ENCODE measurements around the gene TMEM100.

Gene TMEM100

GRCh38 chr17:55722742-55723487 lies at the start of gene TMEM100:
Gene TMEM100 (minus strand): TSS chr17:55722864. CDS start chr17:55721070, 1,794 bp downstream.
- in situ Hi-C loops (cut with MboI; ENCODE audit: low sequenced_read_pairs), result loop anchor here (25.0 kb wide), 1 partner anchor 186 kb away; no protein-coding TSS in a partner anchor

- in situ Hi-C loops (cut with MboI; ENCODE audit: low sequenced_read_pairs), result no loop called here
These were observed 49.4 kb upstream of the TMEM100 start for GRCh38 chr17:55772086-55772485.

- in situ Hi-C loops (cut with MboI; ENCODE audit: low sequenced_read_pairs), result no loop called here
These were observed 47.7 kb upstream of the TMEM100 start for GRCh38 chr17:55770196-55770870.

DNA sequence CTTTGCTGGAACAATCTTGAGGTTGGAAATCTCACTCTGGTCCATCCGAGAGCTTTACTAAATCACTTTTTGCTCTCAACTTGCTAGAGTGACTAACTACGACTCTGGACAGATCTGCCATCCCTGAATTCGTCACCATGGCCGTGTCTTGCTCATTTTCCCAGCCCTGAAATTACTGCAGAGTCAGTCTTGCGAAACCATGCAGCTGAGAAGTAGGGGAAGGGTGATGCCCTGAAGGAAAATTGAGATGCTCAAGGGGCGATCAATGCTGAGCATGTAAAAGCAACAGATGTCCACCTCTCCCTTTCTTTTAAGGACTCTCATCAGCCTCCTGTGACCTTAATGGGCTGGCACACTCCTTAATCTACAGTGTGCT lies 46.9 kb upstream of the TMEM100 start:
- in situ Hi-C loops (cut with MboI; ENCODE audit: low sequenced_read_pairs), result loop anchor here (10.0 kb wide), 1 partner anchor 245 kb away; no protein-coding TSS in a partner anchor

DNA sequence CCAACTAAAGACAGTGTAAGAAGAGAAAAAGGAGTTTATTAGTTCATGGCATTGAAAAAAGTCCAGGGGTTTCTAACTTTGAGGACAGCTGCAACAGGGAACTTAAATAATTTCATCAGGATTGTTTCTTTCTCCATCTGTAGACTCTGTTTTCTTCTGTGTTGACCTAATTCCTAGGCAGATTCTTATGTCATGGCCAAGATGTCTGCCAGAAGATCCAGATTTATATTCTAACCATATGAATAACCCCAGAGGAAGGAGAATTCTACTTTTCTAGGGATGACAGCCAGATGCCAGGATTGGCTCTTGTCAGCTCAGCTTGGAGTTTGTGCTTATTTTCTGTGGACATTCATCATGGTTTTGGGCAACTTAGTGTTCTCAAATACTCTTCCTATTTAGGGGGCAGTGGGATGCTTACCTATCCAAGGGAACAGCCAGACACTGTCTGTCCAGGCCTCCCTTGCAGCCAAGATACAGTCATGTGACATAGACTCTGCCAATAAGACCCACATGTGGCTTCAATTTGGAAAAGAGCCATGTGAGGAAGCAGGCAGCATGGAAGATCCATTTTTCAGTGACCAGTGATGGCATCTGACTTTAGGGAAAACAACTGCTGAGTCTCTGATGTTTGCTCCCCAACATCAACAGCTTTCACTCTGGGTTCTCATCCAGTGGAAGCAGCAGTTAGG lies 46.4 kb upstream of the TMEM100 start:
- in situ Hi-C loops (cut with MboI; ENCODE audit: low sequenced_read_pairs), result loop anchor here (10.0 kb wide), 1 partner anchor 244 kb away; no protein-coding TSS in a partner anchor

GRCh38 chr17:55765472-55765871 lies 42.8 kb upstream of the TMEM100 start:
- in situ Hi-C loops (cut with MboI; ENCODE audit: low sequenced_read_pairs), result loop anchor here (10.0 kb wide), 1 partner anchor 241 kb away; no protein-coding TSS in a partner anchor

DNA sequence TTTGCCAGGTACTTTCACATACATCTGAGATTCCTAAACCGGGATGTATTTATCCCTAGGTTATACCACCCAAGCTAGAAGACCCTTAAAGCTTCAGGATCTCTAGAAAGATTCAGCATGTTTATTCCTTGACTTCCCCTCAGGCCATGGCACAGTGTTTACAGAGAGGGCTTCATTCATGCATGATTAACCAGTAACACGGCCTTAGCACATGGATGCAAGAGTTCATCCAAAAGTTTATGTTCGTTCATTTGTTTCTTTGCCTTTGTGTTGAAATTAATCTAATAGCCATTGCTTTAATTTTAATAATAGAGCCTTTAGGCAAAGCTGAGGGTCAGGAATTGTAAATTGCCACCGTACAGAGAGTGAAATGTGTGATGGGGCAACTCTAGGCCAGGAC lies 41.9 kb upstream of the TMEM100 start:
- in situ Hi-C loops (cut with MboI; ENCODE audit: low sequenced_read_pairs), result loop anchor here (10.0 kb wide), 1 partner anchor 240 kb away; no protein-coding TSS in a partner anchor

GRCh38 chr17:55763856-55764255 lies 41.2 kb upstream of the TMEM100 start:
- in situ Hi-C loops (cut with MboI; ENCODE audit: low sequenced_read_pairs), result loop anchor here (10.0 kb wide), 1 partner anchor 239 kb away; no protein-coding TSS in a partner anchor

DNA sequence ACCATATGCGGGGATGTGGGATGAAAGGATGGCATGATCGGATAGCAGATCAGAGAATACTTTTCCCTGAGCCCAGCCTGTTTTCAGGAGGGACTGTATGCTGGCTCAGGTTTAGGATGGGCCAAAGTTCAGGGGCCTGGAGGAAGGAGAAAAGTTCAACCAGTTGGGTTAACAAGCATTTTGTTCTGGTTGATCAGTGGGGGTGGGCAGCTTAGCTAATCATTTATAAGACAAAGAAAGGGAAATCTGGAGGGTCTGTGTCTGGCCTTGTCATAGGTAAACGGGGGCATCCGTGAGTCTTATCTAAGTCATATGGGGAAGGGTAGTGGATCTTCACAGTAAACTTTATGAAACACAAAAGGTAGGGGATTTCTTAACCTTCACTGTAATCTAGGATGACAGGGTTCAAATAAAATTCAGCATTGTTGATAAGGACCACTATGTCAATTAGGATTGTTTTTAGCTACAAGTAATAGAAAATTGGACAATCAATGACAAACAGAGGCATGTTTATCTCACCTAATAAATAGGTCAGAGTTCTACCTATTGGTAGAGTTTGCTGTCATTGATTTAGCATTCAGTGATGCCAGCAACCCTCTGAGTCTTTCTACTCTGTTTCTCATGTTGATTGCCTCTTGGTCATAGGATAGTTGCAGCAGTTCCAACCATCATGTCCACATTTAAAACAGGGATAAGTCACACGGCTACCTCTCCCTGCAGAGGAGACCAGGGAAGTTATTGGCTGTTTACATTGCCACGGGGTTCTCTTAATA lies 39.6 kb upstream of the TMEM100 start:
- in situ Hi-C loops (cut with MboI; ENCODE audit: low sequenced_read_pairs), result loop anchor here (10.0 kb wide), 1 partner anchor 237 kb away; no protein-coding TSS in a partner anchor

GRCh38 chr17:55760643-55761355 lies 38.1 kb upstream of the TMEM100 start:
- in situ Hi-C loops (cut with MboI; ENCODE audit: low sequenced_read_pairs), result loop anchor here (10.0 kb wide), 1 partner anchor 236 kb away; no protein-coding TSS in a partner anchor

- in situ Hi-C loops (cut with MboI; ENCODE audit: low sequenced_read_pairs), result no loop called here
These were observed 35.5 kb upstream of the TMEM100 start for GRCh38 chr17:55758171-55758570.

GRCh38 chr17:55757659-55758058 lies 35.0 kb upstream of the TMEM100 start:
- in situ Hi-C loops (cut with MboI; ENCODE audit: low sequenced_read_pairs), result no loop called here

GRCh38 chr17:55756689-55757088 lies 34.0 kb upstream of the TMEM100 start:
- in situ Hi-C loops (cut with MboI; ENCODE audit: low sequenced_read_pairs), result no loop called here

DNA sequence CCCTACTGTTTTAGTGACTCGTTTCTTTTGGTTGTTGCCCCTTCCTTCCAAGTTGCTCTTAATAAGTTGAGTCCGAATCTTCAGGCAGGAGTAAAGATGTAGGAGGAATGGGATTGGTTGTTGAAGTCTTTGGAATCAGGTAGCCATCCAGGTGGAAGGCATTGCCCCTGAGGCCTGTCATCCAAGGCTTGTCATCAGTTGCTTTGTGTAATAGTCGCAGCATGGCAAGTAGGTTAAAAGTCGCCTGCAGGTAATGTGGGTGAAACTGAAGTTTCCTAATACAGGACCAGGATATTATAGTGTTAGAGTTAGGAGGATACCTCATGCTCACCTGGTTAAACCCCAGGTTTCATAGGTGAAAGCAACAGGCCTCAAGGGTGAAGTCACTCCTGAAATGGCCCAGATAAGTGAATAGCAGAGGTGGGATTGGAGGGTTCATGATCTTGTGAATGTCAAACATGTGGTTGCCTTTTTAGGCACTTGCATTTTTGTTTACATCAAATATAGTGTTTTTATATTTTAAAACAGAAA lies 29.1 kb upstream of the TMEM100 start:
- in situ Hi-C loops (cut with MboI; ENCODE audit: low sequenced_read_pairs), result no loop called here

GRCh38 chr17:55750750-55751657 lies 28.3 kb upstream of the TMEM100 start, which contains the start of gene PCTP:
Gene PCTP (plus strand): TSS chr17:55751051. CDS start chr17:55751104, 53 bp downstream.
- in situ Hi-C loops (cut with MboI; ENCODE audit: low sequenced_read_pairs), result no loop called here

GRCh38 chr17:55749985-55750384 lies 27.3 kb upstream of the TMEM100 start:
- in situ Hi-C loops (cut with MboI; ENCODE audit: low sequenced_read_pairs), result no loop called here

DNA sequence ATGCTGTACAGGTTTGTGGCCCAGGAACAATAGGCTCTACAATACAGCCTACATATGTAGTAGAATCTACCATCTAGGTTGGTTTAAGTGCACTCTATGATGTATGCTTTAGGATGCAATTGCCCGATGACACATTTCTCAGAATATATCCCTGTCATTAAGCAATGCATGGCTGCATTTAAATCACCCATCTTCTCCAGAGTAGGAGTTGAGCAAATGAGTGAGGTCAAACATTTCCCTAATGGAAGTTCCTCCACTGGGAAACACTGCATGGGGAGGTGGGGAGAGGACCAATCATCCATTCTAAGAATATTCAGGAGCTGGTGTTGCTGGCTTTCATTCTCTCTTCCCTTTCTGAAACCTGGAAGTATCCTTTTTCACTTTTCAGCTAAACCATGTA lies 26.2 kb upstream of the TMEM100 start:
- in situ Hi-C loops (cut with MboI; ENCODE audit: low sequenced_read_pairs), result no loop called here

DNA sequence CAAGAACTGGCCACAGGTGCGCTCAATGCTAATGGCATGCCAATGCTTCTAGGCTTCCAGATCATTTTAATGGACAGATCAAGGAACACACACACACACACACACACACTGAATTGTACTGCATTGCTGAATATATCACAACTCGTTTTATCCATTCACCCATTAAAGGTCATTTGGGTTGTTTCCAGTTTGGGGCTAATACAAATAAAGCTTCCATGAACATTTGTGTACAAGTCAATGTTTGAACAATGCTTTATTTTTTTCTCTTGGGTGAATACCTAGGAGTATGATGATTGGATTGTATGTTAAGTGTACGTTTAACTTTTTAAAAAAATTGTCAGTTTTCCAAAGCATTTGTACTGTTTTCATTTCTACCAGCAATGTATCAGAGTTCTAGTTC lies 24.5 kb upstream of the TMEM100 start:
- in situ Hi-C loops (cut with MboI; ENCODE audit: low sequenced_read_pairs), result no loop called here

Measured in HL-60/S4 treated with retinoic acid at 250 ng/mL for 4 days and 3 days (cell line).